Thyroid gland (tissue), 4 donors: ENCODE results near the gene FAM120B.

ENCODE experiments used
- POLR2A ChIP-seq, 2 donors: fragments of 450-650 bp; IDR thresholded peaks; one replicate each; pipeline ENCODE4 v1.6.1; 2017; ENCODE audit warnings: antibody characterized with exemption in 2 of 2, mild to moderate bottlenecking in 2 of 2, moderate library complexity in 1 of 2
- TF ChIP-seq, protein P1 (sequence below), 6 experiments: fragments of 200-600 bp in 3 of 6; fragments of 450-650 bp in 3 of 6; sonication (generic) in 3 of 6; IDR thresholded peaks; one replicate each; pipeline ENCODE4 v1.5.1; 2016 to 2019; ENCODE audit warnings: antibody characterized with exemption in 6 of 6, mild to moderate bottlenecking in 2 of 6, inconsistent platforms in 1 of 6, moderate library complexity in 1 of 6

- no peak for TF ChIP-seq POLR2A (IDR thresholded peaks at IDR 0.05)
- TF ChIP-seq, protein P1, sequence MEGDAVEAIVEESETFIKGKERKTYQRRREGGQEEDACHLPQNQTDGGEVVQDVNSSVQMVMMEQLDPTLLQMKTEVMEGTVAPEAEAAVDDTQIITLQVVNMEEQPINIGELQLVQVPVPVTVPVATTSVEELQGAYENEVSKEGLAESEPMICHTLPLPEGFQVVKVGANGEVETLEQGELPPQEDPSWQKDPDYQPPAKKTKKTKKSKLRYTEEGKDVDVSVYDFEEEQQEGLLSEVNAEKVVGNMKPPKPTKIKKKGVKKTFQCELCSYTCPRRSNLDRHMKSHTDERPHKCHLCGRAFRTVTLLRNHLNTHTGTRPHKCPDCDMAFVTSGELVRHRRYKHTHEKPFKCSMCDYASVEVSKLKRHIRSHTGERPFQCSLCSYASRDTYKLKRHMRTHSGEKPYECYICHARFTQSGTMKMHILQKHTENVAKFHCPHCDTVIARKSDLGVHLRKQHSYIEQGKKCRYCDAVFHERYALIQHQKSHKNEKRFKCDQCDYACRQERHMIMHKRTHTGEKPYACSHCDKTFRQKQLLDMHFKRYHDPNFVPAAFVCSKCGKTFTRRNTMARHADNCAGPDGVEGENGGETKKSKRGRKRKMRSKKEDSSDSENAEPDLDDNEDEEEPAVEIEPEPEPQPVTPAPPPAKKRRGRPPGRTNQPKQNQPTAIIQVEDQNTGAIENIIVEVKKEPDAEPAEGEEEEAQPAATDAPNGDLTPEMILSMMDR (IDR thresholded peaks at IDR 0.05): no peak
Measured at GRCh38 chr6:170416959-170417606, 110.5 kb downstream of the FAM120B start.
